NB4 (cell line): Measurements from ENCODE around the gene CASTOR1.

ENCODE experiments used
- DNase-seq: peaks from one replicate; pipeline ENCODE4 v3.0.0; 2010; ENCODE audit warnings: low read depth
- H3K4me3 ChIP-seq: one replicate; pipeline ENCODE4 v1.5.1; 2011; ENCODE audit warnings: mild to moderate bottlenecking, low read depth, low read length, moderate library complexity
- MYC ChIP-seq: IDR thresholded peaks from 2 replicates; pipeline ENCODE4 v1.6.1; 2011; ENCODE audit warnings: low read depth, low read length
- POLR2A ChIP-seq: IDR thresholded peaks from 2 replicates; pipeline ENCODE4 v1.6.1; 2011; ENCODE audit warnings: mild to moderate bottlenecking; ENCODE audit not compliant: insufficient read length; ENCODE audit errors: extremely low read depth
- TF ChIP-seq, protein P1 (sequence below): IDR thresholded peaks from one replicate; pipeline ENCODE4 v1.5.1; 2012; ENCODE audit warnings: low read depth, low read length
- TF ChIP-seq, protein P2 (sequence below): IDR thresholded peaks from 2 replicates; pipeline ENCODE4 v1.6.1; 2011; ENCODE audit warnings: low read depth, low read length

Gene CASTOR1

DNA sequence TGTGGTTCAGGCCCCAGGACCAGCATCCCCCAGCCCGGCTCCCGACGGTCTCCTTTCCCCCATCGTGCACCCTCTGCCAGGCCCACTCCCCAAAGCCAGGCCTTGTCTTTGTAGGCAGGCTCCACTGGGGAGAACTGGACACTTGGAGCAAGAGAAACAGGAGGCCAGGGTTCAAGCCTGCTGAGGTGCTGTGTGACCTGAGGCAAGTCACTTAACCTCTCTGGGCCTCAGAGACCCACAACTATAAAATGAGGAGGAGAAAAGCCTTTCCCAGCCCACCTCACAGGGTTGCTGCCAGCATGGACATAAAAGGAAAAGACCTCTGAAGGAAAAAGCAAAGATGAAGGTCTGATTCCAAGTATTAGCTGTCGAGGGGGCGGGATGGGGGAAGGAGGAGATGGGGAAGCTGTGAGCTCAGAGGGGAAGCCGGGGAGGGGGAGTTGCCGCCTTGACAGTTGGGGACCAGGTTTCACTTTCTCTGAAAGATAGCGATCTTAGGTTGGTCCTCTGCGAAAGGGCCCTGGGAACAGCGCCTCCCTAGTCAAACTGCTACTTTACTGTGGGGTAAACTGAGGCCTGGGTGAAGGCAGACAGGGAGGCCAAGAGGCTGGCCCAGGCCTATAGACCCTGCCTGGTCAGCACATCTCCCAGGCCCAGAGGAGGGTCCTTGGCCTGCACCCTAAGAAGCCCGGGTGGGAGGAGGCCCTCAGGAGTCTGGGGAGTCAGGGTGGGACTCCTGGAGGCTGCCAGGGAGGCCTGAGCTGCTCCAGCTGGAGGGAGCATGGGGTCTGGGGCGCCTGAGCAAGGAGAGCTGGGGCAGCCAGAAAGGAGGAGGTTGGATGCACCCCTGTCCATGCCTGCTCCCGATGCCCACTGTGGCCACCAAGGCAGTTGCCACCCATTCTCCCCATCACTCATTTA lies 21.7 kb downstream of the CASTOR1 start:
- peak overlapping the region; percentile 74 for H3K4me3 ChIP-seq
- DNase-seq, result peak; percentile 83
- no peak for TF ChIP-seq MYC
- TF ChIP-seq POLR2A, result no peak
- TF ChIP-seq, protein P1, sequence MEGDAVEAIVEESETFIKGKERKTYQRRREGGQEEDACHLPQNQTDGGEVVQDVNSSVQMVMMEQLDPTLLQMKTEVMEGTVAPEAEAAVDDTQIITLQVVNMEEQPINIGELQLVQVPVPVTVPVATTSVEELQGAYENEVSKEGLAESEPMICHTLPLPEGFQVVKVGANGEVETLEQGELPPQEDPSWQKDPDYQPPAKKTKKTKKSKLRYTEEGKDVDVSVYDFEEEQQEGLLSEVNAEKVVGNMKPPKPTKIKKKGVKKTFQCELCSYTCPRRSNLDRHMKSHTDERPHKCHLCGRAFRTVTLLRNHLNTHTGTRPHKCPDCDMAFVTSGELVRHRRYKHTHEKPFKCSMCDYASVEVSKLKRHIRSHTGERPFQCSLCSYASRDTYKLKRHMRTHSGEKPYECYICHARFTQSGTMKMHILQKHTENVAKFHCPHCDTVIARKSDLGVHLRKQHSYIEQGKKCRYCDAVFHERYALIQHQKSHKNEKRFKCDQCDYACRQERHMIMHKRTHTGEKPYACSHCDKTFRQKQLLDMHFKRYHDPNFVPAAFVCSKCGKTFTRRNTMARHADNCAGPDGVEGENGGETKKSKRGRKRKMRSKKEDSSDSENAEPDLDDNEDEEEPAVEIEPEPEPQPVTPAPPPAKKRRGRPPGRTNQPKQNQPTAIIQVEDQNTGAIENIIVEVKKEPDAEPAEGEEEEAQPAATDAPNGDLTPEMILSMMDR, result no peak
- TF ChIP-seq, protein P2, sequence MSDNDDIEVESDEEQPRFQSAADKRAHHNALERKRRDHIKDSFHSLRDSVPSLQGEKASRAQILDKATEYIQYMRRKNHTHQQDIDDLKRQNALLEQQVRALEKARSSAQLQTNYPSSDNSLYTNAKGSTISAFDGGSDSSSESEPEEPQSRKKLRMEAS, result no peak

DNA sequence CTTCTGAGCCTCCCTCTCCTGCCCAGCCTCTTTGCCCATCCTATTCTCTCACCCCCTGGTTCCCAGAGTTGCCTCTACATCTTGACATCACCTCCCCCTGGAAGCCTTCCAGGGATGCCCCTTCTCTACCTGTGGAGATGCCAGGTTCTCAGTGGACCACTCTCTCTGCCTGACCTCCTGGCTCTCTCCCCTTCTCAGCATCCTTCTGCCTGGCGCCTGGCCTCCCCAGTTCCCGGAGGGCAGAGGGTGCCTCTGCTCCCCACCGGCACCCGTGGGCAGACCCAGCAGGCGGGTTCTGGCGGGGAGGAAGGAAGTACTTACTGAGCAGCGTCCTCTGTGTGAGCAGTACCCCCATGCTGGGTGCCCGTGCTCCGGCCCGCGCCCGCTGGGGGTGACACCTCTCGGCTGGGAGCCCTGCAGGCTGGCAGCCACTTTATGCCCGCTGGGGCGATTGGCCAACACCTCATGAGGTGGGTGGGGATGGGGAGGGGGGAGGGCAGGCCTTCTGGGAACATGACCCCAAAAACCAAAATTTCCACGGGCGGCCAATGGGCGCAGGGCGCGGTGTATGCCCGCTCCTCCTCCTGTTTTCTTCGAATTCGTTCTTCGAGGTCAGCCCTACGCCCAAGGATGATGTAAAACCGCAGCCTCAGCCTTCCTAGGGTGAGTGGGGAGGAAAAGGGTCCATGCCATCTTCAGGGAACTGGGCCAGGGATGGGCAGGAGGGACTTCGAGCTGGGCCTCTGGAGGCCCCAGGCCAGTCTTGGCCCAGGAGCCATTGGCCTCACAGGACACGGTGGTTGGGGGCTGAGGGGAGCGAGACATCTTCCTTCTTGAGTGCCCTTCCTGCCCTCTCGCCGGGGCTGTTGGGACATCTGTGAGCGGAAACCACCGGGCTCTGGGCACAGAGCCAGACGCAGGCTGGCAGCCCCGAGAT lies 22.6 kb downstream of the CASTOR1 start, which contains the start of gene OSM:
OSM (minus strand) TSS at position 407 of the 937 bp plus-strand sequence; CDS start at position 355, 52 bp downstream.
- TF ChIP-seq, protein P2, result 0 out of 2 replicates have a peak, but pooled peaks have one; percentile 5
- peak; percentile 37 for TF ChIP-seq POLR2A
- no peak for TF ChIP-seq MYC
- TF ChIP-seq, protein P1, result no peak
- peak within 1 kb of the TSS; percentile 74 for H3K4me3 ChIP-seq
- peak; percentile 92 for DNase-seq

DNA sequence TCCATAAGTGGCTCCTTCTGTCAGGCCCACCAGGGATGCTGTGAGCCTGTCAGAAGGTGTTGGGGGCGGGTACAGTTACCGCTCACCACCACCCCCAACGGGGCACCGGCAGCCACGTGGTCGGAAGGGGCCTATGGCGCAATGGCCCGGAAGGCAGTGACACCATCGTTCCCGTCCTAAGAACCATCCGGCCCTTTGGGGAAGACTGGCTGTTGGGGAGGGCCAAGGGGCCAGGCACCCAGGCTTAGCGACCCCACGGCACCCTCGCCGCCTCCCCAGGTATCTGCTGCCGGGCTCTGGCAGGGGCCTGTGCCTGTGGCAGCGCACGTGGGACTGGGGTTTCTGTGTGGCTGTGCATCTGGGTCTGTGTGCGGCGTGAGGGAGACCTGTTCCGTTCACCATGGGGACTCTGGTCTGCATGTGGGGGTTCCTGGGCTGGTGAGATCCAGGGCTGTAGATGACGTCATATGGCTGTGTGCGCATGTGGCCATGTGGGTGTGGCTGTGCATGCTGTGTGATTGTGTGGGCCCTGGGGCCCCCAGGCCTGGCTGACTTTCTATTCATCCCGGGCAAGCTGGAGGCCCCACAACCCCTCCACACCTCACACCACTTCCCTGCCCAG lies 23.4 kb downstream of the CASTOR1 start:
- TF ChIP-seq MYC, result peak; percentile 84
- peak; percentile 56 for TF ChIP-seq POLR2A
- TF ChIP-seq, protein P2, result peak; percentile 96
- TF ChIP-seq, protein P1, result no peak
- peak overlapping the region; percentile 74 for H3K4me3 ChIP-seq
- DNase-seq, result peak; percentile 96

DNA sequence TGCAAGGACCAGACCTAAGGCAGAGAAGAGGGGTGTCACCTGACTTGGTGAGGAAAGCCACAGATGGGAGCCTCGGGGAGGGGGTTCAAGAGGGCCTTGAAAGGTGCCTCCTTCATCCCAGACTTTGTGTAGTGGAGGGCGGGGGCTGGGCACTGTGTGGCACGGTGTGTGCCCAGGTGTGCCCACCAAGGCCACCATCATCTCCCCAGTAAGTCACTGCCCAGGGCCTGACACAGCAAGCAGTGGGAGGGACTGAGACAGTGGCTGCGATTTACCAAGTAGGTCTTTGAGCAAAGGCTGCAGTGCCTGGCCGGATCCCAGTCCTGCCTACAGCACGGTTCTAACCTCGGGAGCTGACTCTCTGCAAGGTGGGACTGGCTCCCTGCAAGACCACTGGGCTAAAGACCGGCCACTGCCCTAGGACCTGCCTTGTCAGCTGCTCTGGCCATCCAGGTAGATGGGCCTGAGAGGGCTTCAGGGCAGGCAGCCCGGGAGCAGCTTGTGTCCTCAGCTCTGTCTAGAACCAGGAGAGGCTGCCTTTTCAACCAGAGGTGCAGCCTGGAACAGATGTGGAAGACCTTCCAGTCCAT lies 24.1 kb downstream of the CASTOR1 start:
- TF ChIP-seq, protein P1, result no peak
- no peak for TF ChIP-seq MYC
- TF ChIP-seq POLR2A, result no peak
- DNase-seq, result peak; percentile 32
- H3K4me3 ChIP-seq, result peak overlapping the region; percentile 74

DNA sequence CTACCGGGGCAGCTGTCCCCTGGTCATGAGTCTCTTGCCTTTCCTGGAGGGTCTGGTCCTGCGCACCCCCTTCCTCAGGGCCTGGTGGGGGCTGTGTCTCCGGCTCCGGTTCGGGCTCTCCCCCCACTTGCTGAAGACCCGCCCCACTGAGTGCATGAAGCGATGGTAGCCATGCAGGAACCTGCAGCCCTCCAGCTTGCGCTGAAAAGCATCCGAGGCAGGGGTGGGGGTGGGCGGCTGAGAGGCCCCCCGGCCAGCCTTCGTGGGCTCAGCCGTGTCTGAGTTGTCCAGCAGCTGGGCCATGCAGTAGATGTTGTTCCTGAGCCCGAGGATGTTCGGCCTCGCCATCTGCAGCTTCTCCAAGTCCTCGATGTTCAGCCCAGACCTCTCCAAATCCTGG lies 25.4 kb downstream of the CASTOR1 start:
- TF ChIP-seq, protein P2, result no peak
- no peak for TF ChIP-seq MYC
- TF ChIP-seq, protein P1, result no peak
- no peak for TF ChIP-seq POLR2A
- no peak overlapping the region for H3K4me3 ChIP-seq
- DNase-seq, result no peak
